Astrocyte (in vitro differentiated cells and primary cell): ENCODE results near the gene PLEKHN1. TPM values are rescaled to one million over a fixed set of nuclear protein-coding genes. Genes with fewer than 3 reads are reported as not detected.

ENCODE experiments used
- DNase-seq: peaks from one replicate; pipeline ENCODE4 v3.0.0-alpha.2; 2010; ENCODE audit warnings: low read depth
- FAIRE-seq: peaks from 2 replicates; lab custom pipeline; 2011; peaks lifted over from hg19 to GRCh38; lab: Jason Lieb, UNC
- H2AFZ ChIP-seq: 2 replicates; pipeline ENCODE4 v1.6.0; 2012; ENCODE audit warnings: low read depth, low read length, inconsistent platforms
- H3K27ac ChIP-seq: 2 replicates; pipeline ENCODE4 v1.5.1; 2011; ENCODE audit warnings: low read depth, low read length, inconsistent platforms
- H3K27me3 ChIP-seq: 2 replicates; pipeline ENCODE4 v1.6.0; 2011; ENCODE audit warnings: low read length, inconsistent platforms; ENCODE audit not compliant: insufficient read depth
- H3K36me3 ChIP-seq: 2 replicates; pipeline ENCODE4 v1.5.1; 2011; ENCODE audit warnings: low read length, inconsistent platforms; ENCODE audit not compliant: insufficient read depth
- H3K4me1 ChIP-seq: 2 replicates; pipeline ENCODE4 v1.5.1; 2011; ENCODE audit warnings: low read length, inconsistent platforms; ENCODE audit not compliant: insufficient read depth
- H3K4me2 ChIP-seq: 2 replicates; pipeline ENCODE4 v1.6.0; 2012; ENCODE audit warnings: low read length, inconsistent platforms
- H3K4me3 ChIP-seq: 2 replicates; pipeline ENCODE4 v1.5.1; 2011; ENCODE audit warnings: low read depth, mild to moderate bottlenecking, low read length, inconsistent platforms; ENCODE audit not compliant: insufficient read depth
- H3K79me2 ChIP-seq: 2 replicates; pipeline ENCODE4 v1.6.0; 2012; ENCODE audit warnings: mild to moderate bottlenecking, low read length, inconsistent platforms; ENCODE audit not compliant: insufficient read depth
- H3K9ac ChIP-seq: 2 replicates; pipeline ENCODE4 v1.6.0; 2012; ENCODE audit warnings: mild to moderate bottlenecking, low read length, inconsistent platforms
- H3K9me3 ChIP-seq: 2 replicates; pipeline ENCODE4 v1.5.1; 2012; ENCODE audit warnings: low read depth, mild to moderate bottlenecking, low read length, inconsistent platforms; ENCODE audit not compliant: insufficient read depth
- H4K20me1 ChIP-seq: 2 replicates; pipeline ENCODE4 v1.6.0; 2012; ENCODE audit warnings: low read length, inconsistent platforms; ENCODE audit not compliant: insufficient read depth
- H3K27ac Mint-ChIP-seq: one replicate; pipeline ENCODE4 v1.8.0; 2021; ENCODE audit warnings: mild to moderate bottlenecking, mixed read lengths; ENCODE audit not compliant: unreplicated experiment
- H3K27me3 Mint-ChIP-seq: one replicate; pipeline ENCODE4 v1.8.0; 2021; ENCODE audit warnings: low read depth, mixed read lengths; ENCODE audit not compliant: unreplicated experiment
- H3K36me3 Mint-ChIP-seq: one replicate; pipeline ENCODE4 v1.8.0; 2021; ENCODE audit warnings: low read depth, mixed read lengths; ENCODE audit not compliant: unreplicated experiment
- H3K4me1 Mint-ChIP-seq: one replicate; pipeline ENCODE4 v1.8.0; 2021; ENCODE audit warnings: low read depth, mixed read lengths; ENCODE audit not compliant: unreplicated experiment
- H3K4me3 Mint-ChIP-seq: one replicate; pipeline ENCODE4 v1.8.0; 2021; ENCODE audit warnings: mild to moderate bottlenecking, moderate library complexity, mixed read lengths; ENCODE audit not compliant: unreplicated experiment
- H3K9me3 Mint-ChIP-seq: one replicate; pipeline ENCODE4 v1.8.0; 2021; ENCODE audit warnings: mild to moderate bottlenecking, mixed read lengths; ENCODE audit not compliant: unreplicated experiment
- EZH2 ChIP-seq: IDR thresholded peaks from 2 replicates; pipeline ENCODE4 v1.6.1; 2012; ENCODE audit warnings: mild to moderate bottlenecking, low read length, inconsistent platforms; ENCODE audit not compliant: insufficient read depth
- total RNA-seq: library from RNA; stranded (reverse); gene quantifications from 2 replicates; pipeline ENCODE4 v1.2.1, GENCODE V29; 2021
- TF ChIP-seq, protein P1 (sequence below): IDR thresholded peaks from 2 replicates; pipeline ENCODE4 v1.5.1; 2011; ENCODE audit warnings: low read depth, mild to moderate bottlenecking, inconsistent platforms, low read length, moderate library complexity; ENCODE audit not compliant: insufficient read depth

PLEKHN1 gene
- total RNA-seq, 1 donor from 2014 or later: 2.4 TPM

DNA sequence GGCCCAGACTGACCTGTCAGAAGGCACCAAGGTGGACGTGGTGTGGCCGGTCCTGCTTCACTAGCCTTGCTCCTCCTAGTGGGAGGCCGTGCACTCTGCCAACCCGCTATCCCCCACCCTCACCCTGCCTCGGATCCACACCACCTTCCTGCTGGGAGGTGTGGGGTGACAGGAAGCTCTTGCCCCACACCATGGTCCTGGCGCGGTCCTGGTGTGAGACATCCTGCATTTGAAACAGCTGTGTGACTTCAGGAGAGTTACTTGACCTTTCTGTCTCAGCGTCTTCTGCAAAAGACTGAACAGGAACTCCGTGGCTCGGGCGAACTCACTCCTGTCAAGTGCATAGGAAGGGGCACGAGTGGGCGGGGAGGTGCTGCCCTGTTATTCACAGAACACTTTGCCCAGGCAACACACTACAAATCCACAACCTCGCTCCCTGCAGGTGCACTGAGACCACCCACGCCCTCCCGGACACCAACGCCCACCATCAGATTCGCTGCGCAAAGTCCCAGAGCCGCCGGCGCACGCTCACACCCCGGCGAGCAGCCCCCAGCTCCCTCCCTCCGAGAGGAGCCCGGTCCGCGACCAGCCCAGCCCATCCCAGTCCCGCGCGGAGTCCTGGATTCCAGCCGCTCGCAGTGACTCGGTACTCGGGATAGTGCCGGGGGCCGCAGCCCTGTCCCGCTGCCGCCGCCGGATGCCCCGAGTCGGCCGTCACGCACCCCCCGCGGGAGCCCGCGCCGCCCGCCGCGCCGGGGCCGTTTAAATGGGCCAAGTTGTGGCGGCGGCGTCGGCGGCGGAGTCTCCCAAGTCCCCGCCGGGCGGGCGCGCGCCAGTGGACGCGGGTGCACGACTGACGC lies 42.9 kb upstream of the PLEKHN1 start, which contains the start of gene SAMD11:
Gene SAMD11, plus strand, starts transcription at position 793 of the 860 bp plus-strand sequence. CDS start 509 bp downstream, outside the sequence.
- DNase-seq: peak; percentile 77
- Histone ChIP-seq H3K27ac (no peak within 1 kb of the TSS), H3K4me3 (peak within 1 kb of the TSS; percentile 51), H3K9ac (peak within 1 kb of the TSS; percentile 14), H3K4me1 (peaks cover 23% of the 10 kb centered on the region), H4K20me1 (peaks cover 29% of the 10 kb centered on the region), H2AFZ (peak within 1 kb of the TSS; percentile 52), H3K27me3 (peaks cover 18% of the 10 kb centered on the region), H3K9me3 (no peaks in the 10 kb centered on the region), H3K36me3 (no peaks in the 10 kb centered on the region), H3K4me2 (peak within 1 kb of the TSS; percentile 85), H3K79me2 (no peaks in the 10 kb centered on the region)
- no peak for TF ChIP-seq EZH2
- TF ChIP-seq, protein P1, sequence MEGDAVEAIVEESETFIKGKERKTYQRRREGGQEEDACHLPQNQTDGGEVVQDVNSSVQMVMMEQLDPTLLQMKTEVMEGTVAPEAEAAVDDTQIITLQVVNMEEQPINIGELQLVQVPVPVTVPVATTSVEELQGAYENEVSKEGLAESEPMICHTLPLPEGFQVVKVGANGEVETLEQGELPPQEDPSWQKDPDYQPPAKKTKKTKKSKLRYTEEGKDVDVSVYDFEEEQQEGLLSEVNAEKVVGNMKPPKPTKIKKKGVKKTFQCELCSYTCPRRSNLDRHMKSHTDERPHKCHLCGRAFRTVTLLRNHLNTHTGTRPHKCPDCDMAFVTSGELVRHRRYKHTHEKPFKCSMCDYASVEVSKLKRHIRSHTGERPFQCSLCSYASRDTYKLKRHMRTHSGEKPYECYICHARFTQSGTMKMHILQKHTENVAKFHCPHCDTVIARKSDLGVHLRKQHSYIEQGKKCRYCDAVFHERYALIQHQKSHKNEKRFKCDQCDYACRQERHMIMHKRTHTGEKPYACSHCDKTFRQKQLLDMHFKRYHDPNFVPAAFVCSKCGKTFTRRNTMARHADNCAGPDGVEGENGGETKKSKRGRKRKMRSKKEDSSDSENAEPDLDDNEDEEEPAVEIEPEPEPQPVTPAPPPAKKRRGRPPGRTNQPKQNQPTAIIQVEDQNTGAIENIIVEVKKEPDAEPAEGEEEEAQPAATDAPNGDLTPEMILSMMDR: no peak
- Mint-ChIP-seq H3K9me3 (no peaks in the 10 kb centered on the region), H3K36me3 (peaks cover 2% of the 10 kb centered on the region), H3K27ac (no peak within 1 kb of the TSS), H3K4me1 (peaks cover 4% of the 10 kb centered on the region), H3K27me3 (peaks cover 54% of the 10 kb centered on the region), H3K4me3 (peak within 1 kb of the TSS; percentile 85)
- FAIRE-seq: no peak

DNA sequence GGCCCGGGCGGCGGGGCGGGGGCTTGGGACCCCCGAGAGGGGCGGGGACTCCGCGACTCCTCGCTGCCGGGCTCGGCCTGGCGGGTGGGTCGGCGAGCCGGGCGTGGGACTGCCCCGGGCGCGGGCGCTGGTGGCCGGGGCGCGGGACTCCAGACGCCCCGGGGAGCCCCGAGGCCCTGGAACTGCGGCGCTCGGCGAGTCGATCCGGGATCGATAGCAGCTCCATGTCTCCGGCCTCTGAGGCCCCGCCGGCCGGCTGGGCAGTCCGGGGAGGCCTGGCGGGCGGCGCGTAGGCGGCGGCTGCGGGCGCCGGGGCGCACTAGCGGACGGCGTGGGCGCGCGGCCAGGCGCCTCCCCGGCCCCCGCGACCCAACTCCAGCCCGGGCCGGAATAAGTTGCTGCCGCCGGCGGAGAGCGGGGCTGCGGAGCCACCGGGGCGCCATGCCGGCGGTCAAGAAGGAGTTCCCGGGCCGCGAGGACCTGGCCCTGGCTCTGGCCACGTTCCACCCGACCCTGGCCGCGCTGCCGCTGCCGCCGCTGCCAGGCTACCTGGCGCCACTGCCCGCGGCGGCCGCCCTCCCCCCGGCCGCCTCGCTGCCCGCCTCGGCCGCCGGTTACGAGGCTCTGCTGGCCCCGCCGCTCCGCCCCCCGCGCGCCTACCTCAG lies 42.2 kb upstream of the PLEKHN1 start:
- H3K4me3 Mint-ChIP-seq: no peak overlapping the region

More for the DNA sequence above, 42.2 kb upstream of the PLEKHN1 start:
- Histone ChIP-seq H3K36me3 (no peaks in the 10 kb centered on the region), H4K20me1 (peaks cover 30% of the 10 kb centered on the region), H3K27me3 (peaks cover 18% of the 10 kb centered on the region), H3K27ac (no peak overlapping the region), H3K4me1 (peaks cover 23% of the 10 kb centered on the region), H3K79me2 (no peaks in the 10 kb centered on the region), H3K9ac (no peak overlapping the region), H3K4me2 (peak overlapping the region; percentile 85), H2AFZ (peak overlapping the region; percentile 52), H3K9me3 (no peaks in the 10 kb centered on the region), H3K4me3 (peak overlapping the region; percentile 51)
- TF ChIP-seq EZH2: no peak
- TF ChIP-seq, protein P1: no peak
- no peak for FAIRE-seq
- no peak overlapping the region for H3K27ac Mint-ChIP-seq
- H3K36me3 Mint-ChIP-seq: peaks cover 2% of the 10 kb centered on the region
- H3K27me3 Mint-ChIP-seq: peaks cover 55% of the 10 kb centered on the region
- H3K9me3 Mint-ChIP-seq: no peaks in the 10 kb centered on the region
- peaks cover 4% of the 10 kb centered on the region for H3K4me1 Mint-ChIP-seq
- DNase-seq: no peak
